Central memory CD4-positive, alpha-beta T cell (primary cell): ENCODE data around the gene SAP30.

Experiments used
- DNase-seq: peaks from one replicate; pipeline ENCODE4 v3.0.0; 2022
- total RNA-seq, 3 experiments: gene quantifications; one replicate each; lab custom pipeline; 2026; lab: John Stamatoyannopoulos, UW

The SAP30 gene, protein sequence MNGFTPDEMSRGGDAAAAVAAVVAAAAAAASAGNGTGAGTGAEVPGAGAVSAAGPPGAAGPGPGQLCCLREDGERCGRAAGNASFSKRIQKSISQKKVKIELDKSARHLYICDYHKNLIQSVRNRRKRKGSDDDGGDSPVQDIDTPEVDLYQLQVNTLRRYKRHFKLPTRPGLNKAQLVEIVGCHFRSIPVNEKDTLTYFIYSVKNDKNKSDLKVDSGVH
- 5.1 to 11.6 (median 5.4) reads per million in 3 experiments for total RNA-seq

DNA sequence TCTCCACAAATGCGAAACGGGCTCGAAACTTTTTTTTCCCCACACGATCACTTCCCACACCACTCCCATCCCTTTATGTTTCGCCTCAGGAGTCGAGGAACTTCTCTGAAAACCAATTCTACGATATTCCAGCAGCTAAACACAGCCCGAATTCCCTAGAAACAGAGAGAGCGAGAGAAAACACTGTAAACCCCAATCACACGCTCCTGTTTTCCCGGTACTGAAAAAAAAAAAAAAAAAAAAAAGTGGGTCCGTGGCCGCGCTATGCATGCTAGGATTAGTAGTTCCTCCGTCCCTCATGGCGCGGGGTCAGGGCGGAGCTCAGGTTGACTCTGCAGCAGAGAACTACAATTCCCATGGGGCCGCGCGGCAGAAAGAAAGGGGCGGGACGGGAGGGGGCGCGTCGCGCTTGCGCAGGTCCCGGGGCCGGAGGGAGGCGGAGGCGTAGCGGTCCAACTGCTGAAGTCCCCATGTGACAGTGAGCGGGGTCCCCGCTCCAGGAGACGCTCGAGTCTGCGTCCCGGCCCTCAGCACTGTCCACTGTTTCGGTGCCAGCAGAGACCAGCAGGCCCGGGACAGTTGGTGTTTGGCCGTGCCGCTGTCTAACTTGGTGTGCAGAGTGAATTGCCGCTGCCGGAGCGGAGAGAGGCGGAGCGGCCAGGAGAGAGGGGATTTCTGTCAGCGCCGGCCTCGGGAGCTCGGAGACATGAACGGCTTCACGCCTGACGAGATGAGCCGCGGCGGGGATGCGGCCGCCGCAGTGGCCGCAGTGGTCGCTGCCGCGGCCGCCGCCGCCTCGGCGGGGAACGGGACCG is at the start of gene SAP30:
Gene SAP30, plus strand, starts transcription at position 478 of the 815 bp plus-strand sequence. Its CDS starts 229 bp downstream, at position 707.
- peak; percentile 92 for DNase-seq

DNA sequence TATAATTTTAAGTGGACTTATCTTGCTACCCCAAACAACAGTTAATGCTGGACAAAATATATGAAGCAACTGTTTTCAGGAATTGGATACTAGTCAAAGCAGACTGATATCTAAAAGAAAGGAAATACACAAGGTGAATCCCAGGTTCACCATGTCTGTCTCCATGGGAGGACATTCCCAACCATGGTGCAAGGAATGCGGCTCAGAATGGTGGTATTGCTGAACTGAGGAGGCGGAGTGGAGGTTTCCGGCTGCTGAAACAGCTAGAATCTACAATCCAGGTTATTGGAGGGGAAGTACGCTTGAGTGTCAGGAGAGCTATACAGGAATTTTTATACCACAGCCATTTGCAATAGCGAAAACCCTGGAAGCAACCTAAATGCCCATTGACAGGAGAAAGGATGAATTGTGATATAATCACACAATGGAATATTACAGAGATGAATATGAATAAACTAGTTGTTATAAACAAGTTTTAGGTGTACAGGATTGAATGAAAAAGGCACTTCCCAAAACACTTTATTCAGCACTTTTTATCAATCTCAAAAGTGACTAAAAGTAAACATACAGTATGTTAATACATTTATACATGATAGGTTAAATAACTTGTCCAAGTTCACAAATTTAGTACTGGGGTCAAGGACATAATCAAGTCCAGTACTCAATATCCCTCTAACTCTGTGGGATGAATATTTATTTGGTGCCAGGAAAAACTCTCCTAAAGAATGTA is 45.6 kb upstream of the SAP30 start:
- DNase-seq, result no peak

DNA sequence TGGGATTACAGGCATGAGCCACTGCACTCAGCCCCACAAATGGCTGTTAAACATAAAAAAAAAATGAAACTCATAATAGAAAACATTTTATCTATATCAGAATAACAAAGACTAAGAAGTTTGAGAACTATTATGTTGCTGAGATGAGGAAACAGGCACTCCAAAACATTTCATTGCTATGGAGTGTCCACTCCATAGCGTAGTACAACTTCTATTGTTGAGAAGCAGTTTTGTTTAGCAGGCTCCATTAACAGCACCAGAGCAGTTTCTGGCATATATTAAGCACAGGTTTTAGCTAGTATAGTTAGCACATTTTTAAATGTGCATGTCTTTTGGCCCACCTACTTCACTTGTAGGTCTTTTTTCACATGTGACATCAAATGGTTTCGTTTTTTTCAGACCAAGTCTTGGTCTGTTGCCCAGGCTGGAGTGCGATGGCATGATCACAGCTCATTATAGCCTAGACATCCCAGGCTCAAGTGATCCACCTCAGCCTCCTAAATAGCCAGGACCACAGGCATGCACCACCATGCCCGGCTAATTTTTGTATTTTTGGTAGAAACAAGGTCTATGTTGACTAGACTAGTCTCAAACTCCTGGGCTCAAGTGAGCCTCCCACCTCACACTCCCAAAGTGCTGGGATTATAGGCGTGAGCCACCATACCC is 42.4 kb upstream of the SAP30 start:
- no peak for DNase-seq

DNA sequence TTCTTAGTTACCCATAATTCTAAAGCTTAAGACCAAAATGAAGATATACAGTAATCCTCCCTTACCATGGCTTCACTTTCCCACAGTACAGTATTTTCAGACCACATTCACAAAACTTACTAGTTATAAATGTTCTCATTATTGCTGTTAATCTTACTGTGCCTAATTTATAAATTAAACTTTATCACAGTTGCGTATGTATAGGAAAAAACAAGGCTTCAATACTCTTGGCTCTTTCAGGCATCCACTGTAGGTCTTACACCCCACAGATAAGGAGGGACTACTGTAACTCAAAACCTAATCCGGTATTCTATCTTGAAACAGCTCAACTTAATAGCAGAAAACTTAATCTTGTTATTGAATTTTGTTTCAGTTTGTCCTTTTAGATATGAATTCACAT is 40.2 kb upstream of the SAP30 start:
- no peak for DNase-seq

DNA sequence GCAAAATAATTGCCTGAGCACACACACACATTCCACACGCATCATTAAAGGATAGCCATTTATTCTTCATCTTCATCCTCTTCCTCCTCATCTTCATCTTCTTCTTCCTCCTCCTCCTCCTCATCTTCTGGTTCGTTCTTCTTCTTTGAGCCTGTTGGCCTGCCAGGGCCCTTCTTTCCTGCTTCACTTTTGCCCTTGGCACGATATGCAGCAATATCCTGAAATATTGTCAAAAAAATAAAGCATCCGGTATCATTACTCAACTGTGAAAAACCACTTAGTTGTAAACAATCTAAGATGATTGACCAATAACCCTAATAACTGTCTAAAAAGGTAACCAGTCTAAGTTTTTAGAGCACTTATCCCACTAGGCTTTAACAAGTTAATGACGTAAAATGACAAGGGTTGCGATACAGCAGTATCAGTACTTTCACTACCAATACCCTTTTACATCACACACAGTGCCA is 38.7 kb upstream of the SAP30 start:
- DNase-seq, result no peak

DNA sequence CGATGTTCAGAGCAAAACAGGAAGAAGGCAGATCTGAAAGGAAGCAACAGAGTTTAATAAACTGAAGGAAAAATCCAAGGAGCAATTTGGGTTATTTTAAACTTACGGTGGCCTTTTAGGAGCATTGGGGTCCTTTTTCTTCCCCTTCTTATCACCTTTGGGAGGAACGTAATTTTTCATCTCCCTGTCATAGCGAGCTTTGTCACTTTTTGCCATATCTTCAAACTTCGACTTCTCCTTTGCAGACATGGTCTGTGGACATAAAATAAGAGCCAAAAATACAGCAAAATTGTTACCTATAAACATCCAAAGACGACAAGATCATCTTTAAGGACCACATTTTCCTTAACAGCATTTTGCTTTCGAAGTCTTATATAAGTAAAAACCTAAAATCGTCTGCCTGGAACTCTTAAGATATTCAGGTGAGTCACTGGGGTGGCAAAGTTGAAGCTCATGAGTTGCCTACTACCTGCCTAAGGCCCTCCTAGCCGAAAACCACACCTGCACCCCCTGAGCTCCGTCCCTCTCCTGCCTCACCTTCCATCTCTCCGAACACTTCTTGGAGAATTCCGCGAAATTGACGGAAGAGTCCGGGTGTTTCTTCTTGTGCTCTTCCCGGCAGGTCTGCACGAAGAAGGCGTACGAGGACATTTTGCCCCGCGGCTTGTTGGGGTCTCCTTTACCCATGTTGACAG is 37.6 kb upstream of the SAP30 start:
- peak; percentile 4 for DNase-seq

DNA sequence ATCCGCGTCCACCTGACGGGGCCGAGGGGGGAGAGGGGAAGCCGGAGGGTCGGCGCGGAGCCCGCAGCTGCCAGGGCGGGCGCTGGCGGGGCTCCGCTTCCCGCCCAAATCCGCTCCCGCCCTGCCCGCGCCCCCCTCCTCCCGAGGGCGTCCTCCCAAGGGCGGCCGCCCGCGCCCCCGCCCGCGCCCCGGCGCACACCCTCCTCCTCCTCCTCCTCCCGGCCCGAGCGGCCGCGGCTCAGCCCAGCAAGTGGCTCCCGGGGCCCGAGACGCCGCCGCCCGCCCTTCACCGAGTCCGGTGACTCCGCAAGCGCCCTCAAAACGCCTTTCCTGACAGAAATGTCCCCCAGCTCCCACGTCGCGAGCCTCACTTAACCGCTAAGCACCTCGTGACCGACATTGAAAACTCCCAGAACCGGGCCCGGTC is 37.1 kb upstream of the SAP30 start:
- no peak for DNase-seq

DNA sequence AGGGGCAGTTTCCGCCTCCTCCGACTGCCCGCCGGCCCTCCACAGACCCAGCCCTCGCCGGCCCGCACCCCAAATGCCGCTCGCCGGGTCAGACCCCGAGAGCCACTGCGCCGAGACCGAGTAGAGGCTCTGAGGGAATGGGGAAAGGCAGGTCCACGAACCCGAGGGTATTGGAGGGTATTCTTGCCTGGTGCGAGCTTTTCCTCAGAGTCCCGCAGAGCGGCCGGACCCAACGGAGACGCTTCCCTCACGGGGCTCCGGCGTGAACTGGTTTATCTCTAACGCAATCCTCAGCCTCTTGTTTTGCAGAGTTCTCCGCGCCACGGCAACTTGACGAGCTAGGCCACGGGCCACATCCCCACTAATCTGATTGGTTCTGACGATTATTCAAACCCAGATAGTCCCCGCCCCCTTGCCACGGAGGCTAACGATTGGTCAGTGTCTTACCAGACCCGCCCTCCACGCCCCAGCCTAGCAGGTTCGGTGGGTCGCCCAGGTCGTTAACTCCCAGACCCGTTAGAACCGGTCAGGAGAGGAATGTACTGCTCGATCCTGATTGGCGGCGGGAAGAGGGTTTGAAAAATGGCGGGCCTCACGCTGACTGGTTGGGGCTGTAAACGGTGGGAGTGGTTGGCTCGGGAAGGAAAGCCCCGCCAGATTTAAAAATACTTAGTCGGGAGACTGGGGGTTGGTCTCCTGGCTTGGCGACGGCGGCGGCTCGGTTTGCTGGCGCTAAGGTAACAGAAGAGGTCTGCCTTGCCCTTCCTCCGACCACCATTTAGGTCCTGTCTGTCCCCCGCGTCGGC is 36.5 kb upstream of the SAP30 start, which contains the start of gene HMGB2:
Gene HMGB2, minus strand, starts transcription at position 274 of the 806 bp plus-strand sequence. CDS start 709 bp downstream, outside the sequence.
- peak; percentile 100 for DNase-seq

DNA sequence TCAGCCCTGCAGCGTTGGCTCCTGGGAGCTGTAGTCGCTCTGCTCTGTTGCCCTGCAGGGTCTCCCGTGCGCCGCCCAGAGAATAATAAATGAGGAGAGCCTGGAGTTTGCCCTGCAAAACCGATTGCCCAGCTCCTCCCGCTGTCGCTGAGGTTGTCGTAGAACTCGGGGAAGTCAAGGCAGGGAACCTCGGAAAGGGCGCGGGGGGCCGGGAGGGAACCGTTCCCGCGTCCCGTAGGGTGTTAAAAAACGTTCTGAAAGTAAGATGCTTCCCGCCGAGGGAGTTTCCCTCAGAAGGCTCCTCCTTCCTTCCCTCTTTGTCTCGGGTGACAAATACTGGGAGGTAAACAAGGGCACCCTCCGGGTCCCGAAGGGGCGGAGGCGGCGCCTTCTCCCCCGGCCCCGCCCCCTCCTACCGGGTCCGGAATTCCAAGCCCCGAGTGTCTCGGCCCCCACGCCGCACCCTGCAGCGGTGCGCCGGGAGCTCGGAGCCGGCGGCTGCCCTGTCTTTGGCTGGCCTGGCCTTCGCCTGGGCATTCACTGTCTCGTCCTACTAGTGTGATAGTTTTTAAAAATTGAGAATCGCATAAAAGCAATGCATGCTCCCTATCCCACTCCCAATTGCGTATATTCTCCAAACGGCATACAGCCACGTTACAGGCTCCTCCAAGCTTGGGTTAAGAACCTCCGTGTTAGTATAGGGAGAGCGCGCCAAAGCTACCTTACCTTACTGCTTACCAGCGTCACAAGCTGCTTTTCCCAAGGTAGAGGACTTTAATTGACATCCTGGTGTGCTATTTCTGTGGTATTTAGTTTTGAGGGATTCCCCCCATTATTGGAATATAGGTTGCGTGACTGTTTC is 35.6 kb upstream of the SAP30 start:
- no peak for DNase-seq

DNA sequence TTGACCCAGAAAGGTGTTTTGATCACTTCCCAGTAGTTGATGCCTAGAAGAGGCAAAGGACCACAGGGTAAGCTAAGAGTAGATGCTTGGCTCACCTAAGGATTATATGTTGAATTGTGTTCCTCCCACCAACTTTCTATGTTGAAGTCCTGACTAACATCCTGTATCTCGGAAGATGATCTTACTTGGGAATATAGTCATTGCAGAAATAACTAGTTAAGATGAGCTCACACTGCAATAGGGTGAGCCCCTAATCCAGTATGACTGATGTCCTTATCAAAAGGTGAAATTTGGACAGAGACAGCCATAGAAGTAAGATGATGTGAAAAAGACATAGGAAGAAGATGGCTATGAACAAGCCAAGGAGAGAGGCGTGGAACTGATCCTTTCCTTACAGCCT is 33.3 kb upstream of the SAP30 start:
- no peak for DNase-seq

DNA sequence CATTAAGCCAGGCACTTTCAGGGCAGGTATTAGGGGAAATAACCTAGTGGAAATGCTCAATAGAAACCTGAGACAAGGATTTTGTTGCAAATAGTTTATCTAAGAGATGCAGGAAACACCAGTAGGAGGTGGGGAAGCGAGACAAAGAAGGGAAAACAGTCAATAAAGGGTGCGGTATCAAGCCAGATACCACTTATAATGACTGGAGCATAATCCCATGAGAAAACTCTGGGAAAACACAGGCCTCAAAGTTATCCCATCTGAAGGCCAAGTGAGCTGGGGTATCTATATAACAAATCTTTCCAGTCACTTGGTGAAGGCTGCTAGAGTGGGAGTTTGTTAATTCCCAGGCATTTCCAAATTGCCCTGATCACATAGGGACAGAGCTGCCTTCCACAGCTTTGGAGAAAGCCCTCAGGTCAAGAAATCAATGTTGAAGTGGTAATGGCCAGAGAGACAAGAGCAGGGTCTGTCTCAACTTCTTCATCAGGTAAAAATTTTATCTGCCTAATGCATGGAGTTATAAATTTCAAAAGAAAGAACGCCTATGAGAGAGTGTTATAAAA is 26.8 kb upstream of the SAP30 start:
- DNase-seq, result no peak

DNA sequence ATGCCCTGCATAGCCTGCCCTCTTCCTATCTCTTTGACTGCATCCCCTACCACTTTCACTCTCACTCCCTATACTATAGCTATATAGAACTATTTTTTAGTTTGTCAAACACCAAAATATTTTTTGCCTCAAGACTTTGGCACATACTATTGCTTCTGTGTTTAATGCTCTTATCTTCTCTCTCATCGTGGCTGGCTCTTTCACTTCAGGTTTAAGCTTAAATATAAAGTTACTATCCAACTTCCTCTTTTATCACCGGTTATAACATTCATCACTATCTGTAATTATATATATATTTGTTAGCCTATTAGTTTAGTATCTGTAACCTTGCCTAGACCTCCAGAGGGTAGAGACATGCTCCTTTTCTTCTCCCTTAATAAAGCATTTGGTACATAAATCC is 25.1 kb upstream of the SAP30 start:
- no peak for DNase-seq

DNA sequence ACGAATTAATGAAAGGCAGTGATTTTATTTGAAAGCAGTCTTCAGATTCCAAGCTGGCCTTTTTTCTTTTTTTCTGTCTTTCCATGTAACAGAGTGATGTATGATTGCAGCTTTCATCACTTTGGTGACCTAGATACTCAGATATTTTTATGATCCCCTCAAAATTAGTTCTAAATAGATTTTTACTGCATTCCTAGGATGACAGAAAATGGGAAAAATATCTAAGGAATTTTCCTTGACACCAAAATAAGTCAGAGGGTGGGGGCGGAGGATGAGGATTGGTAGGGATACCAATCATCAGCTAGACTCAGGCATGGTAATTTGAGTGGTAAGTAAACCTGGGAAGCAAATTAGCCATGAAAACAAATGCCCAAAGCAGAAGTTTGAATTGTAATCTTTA is 24.7 kb upstream of the SAP30 start:
- DNase-seq, result no peak

DNA sequence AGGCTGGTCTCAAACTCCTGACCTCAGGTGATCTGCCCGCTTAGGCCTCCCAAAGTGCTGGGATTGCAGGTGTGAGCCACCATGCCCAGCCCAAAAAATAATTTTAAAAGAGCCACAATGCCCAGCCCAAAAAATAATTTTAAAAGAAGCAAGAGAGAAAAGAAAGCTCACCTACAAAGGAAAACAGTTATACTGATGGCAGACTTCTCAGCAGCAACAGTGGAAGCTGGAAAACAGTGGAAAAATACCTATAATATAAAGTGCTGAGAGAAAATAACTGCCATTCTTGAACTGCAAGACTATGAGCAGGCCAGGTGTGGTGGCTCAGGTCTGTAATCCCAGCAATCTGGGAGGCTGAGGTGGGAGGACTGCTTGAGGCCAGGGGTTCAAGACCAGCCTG is 23.3 kb upstream of the SAP30 start:
- DNase-seq, result no peak

DNA sequence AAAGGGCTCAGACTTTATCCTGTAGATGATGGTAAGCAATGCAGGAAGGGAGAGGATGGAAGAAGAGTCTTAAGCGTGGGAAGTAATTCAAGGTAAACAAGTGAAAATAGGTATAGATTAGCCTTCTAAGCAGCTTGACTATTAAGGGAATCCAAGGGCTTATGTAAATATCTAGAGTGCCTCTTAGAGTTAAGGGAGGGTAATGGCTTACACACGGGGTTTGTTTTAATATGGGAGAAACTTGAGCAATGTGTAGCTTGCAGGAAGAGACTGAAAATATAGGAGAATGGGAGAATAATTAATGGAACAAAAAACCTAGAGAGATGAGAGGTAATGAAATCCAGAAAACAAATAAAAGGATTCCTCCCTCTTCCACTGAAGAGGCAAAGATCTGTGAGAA is 12.8 kb upstream of the SAP30 start:
- DNase-seq, result no peak

DNA sequence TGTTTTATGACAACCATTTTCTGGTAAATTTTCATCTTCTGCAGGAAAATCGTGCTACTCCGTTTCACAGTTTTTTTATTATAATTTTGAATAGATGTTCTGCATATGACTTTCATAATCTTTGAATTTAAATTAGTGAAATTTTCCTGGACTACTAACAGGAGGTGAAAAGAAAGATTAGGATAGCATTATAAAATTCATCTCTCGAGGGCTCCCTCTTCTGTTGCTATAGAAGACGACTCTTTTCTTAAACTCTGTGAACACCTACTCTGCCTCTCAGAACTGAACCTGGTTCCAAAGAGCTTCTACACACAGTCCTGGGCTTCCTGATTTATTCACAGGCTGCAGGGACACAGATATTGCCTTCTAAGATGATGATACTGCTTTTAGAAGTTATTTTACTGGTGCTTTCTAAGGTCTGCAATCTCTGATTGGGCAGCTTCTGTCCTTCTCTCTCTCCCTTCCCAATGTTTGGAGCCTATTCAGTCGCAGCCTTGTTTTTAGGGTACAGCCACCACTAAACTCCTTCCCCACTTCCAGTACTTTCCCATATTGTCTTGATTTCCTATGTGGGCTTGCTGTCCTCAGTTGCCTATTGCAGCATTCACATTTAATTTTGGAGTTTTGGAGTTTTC is 10.1 kb upstream of the SAP30 start:
- no peak for DNase-seq

DNA sequence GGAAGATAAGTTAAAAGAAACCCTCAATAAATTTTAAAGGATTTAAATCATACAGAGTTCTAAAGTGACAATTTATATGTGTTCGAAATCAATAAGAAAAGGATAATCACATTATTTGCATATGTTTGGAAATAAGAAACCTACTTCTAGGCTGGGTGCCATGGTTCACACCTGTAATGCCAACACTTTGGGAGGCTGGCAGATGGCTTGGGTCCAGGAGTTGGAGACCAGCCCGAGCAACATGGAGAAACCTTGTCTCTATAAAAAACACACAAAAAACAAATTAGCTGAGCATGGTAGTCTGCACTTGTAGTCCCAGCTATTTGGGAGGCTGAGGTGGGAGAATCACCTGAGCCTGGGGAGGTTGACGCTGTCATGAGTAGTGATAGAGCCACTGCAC is 8.1 kb upstream of the SAP30 start:
- DNase-seq, result no peak

DNA sequence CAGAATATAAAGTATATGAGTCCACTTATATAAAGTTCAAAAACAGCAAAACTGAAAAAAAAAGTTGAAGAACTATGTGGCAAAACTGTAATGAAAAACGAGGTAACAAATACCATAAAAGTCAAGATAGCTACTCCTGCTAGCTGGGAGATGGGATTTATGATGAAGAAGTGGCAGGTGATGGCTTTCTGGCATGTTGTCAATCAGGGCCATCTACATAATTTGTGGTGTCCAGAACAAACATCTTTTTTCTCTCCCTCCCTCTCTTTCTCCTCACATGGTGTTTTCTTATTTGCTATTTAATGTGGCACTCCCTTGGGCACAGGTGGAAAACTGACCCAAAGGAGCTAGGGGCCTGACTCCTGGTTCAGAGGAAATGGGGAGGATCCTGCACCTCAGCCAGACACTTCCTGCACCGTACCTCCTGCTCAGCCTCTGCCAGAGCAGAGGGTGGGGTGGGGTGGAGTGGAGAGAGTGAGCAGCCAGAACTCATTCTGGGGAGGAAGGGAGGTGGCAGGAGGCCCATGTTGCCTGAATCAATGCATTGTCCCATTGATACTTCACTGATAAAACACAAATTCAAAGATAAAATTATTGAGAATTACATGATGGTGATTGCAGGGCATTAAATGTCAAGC is 5.3 kb upstream of the SAP30 start:
- no peak for DNase-seq

DNA sequence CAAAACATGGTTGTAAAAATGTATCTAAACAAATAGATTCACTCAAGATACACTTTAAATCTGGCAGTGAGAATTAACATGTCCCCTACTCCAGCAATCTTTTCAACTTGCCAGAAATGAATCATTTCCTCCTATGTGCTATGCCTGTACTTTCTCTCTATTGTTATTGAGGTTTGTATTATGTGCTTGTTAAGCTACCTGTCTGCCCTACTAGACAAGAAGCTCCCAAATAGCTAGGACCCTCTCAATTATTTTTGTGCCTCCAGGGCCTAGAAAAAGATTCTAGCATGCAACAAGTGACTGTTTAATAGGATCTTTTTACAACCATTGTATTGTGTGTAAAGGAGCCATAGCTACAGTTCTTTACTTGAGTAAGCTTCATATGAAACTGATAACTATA is 3.5 kb upstream of the SAP30 start:
- no peak for DNase-seq
